Neuron (in vitro differentiated cells): ENCODE measurements around the gene EPB41L4B.

ENCODE experiments used
- H2AFZ ChIP-seq: one replicate; pipeline ENCODE4 v1.6.1; 2013; ENCODE audit warnings: low read depth, mild to moderate bottlenecking, inconsistent platforms, low read length, moderate library complexity
- H3K27me3 ChIP-seq: one replicate; pipeline ENCODE4 v1.6.1; 2013; ENCODE audit warnings: low read length; ENCODE audit not compliant: insufficient read depth
- H3K36me3 ChIP-seq: one replicate; pipeline ENCODE4 v1.6.1; 2013; ENCODE audit warnings: low read length; ENCODE audit not compliant: insufficient read depth
- H3K4me1 ChIP-seq: one replicate; pipeline ENCODE4 v1.6.1; 2013; ENCODE audit warnings: low read length; ENCODE audit not compliant: insufficient read depth
- H3K4me3 ChIP-seq: 2 replicates; pipeline ENCODE4 v1.5.1; 2013; ENCODE audit warnings: mild to moderate bottlenecking, low read length, moderate library complexity
- H3K9me3 ChIP-seq: one replicate; pipeline ENCODE4 v1.6.1; 2013; ENCODE audit warnings: low read length

EPB41L4B gene

DNA sequence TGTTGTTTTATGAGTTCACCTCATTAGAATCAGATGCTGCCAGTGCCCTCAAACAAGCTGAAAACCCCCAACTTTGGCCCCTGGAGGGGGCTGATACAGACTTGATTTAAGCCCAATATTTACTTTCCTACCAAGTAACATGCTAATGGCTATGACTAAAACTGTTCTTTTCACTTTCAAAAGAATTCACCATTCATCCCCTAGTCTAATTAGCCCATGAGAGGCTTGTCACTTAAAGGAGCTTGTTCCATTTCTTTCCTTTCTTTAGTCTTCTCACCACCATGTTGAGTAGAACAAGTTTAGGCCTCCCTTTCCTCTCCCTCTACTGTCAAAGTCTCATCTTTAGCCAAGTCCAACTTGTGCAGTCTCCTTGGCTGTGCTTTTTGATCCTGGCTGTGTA, 50.4 kb downstream of the EPB41L4B start:
- Histone ChIP-seq H3K4me3 (no peak overlapping the region), H2AFZ (no peak overlapping the region), H3K27me3 (no peaks in the 10 kb centered on the region), H3K4me1 (peaks cover 11% of the 10 kb centered on the region), H3K36me3 (no peaks in the 10 kb centered on the region), H3K9me3 (no peaks in the 10 kb centered on the region)

DNA sequence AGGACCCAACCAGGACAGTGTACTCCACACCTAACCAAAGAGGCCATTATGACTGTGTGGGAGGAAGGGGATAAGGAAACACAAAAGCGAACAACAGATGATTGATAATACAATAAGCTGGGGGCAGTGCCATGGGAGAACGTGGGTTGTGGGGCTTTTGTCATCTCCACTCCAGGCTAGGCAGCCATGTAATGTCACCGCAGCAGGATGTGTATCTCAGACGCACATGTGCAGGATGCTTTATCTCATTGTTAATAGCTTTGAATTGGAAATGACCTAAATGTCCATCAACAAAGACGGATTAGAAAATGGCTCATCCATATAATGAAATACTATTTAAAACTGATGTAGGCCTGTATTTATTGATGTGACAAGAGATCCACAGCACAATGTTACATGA, 51.0 kb downstream of the EPB41L4B start:
- no peak overlapping the region for H2AFZ ChIP-seq
- no peaks in the 10 kb centered on the region for H3K36me3 ChIP-seq
- no peaks in the 10 kb centered on the region for H3K9me3 ChIP-seq
- H3K4me3 ChIP-seq, result peak overlapping the region; percentile 3
- H3K27me3 ChIP-seq, result no peaks in the 10 kb centered on the region
- H3K4me1 ChIP-seq, result peaks cover 11% of the 10 kb centered on the region

DNA sequence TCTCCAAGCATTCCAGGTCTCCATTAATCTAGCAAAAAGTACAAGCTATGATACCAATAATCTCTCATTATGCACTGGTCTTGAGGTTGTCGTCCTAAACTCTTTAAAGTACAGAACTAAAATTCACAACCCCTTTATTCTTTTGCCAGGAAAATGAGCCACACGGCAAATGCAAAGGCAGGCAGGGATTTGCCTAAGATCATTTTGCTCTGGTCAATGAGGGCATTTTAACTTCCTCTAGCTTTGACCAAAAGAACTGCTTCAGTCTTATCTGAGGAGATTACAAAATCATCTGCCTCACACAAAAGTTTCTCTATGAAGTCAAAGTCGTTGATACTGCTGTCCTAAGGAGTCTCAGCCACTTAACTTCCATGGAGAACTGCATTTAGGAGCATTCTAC, 51.8 kb downstream of the EPB41L4B start:
- peaks cover 11% of the 10 kb centered on the region for H3K4me1 ChIP-seq
- H2AFZ ChIP-seq, result no peak overlapping the region
- H3K36me3 ChIP-seq, result no peaks in the 10 kb centered on the region
- no peaks in the 10 kb centered on the region for H3K27me3 ChIP-seq
- H3K4me3 ChIP-seq, result no peak overlapping the region
- H3K9me3 ChIP-seq, result no peaks in the 10 kb centered on the region

GRCh38 chr9:109267555-109267954, 53.3 kb downstream of the EPB41L4B start:
- Histone ChIP-seq H3K9me3 (no peaks in the 10 kb centered on the region), H2AFZ (no peak overlapping the region), H3K36me3 (no peaks in the 10 kb centered on the region), H3K27me3 (no peaks in the 10 kb centered on the region), H3K4me3 (no peak overlapping the region), H3K4me1 (peaks cover 11% of the 10 kb centered on the region)

DNA sequence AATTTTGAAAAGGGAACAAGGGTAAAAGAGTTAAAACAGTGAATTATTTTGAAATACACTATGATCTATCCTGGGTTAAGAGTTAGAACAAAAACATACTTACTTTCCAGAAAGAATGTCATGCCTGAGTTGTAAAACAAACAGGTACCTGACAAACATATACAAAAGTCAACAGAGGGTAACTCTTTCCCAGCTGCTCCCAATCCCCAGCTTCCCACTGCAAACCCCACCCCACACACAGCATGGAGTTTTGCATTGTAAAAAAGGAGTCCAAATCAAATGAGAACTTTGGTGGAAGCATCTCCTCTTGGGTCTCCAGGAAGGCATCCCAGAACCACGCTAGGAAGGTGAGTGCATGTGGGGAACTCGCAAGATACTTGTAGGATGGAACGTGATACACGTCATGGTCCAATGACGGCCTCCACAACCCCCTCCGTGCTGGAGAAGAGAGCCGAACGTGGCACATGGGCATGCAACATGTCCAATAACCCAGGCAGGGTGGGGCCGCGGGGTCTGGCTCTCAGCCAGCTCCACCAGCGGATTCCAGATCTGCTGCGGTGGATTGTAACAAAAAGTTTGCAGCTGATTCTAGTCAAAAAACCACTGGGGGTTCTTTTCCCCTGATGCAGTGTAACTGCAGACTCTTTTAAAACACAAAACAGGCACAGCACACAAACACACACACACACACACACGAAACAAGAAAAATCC, 55.8 kb downstream of the EPB41L4B start:
- Histone ChIP-seq H3K36me3 (no peaks in the 10 kb centered on the region), H3K4me1 (peaks cover 9% of the 10 kb centered on the region), H2AFZ (no peak overlapping the region), H3K9me3 (no peaks in the 10 kb centered on the region), H3K4me3 (no peak overlapping the region), H3K27me3 (no peaks in the 10 kb centered on the region)

GRCh38 chr9:109263358-109263757, 57.5 kb downstream of the EPB41L4B start:
- H3K4me3 ChIP-seq, result no peak overlapping the region

GRCh38 chr9:109258481-109259302, 62.2 kb downstream of the EPB41L4B start:
- H3K4me3 ChIP-seq, result no peak overlapping the region

More at GRCh38 chr9:109263358-109263757, 57.5 kb downstream of the EPB41L4B start:
- H3K36me3 ChIP-seq, result no peaks in the 10 kb centered on the region
- no peaks in the 10 kb centered on the region for H3K27me3 ChIP-seq
- H3K4me1 ChIP-seq, result peaks cover 7% of the 10 kb centered on the region
- H3K9me3 ChIP-seq, result no peaks in the 10 kb centered on the region
- H2AFZ ChIP-seq, result no peak overlapping the region

DNA sequence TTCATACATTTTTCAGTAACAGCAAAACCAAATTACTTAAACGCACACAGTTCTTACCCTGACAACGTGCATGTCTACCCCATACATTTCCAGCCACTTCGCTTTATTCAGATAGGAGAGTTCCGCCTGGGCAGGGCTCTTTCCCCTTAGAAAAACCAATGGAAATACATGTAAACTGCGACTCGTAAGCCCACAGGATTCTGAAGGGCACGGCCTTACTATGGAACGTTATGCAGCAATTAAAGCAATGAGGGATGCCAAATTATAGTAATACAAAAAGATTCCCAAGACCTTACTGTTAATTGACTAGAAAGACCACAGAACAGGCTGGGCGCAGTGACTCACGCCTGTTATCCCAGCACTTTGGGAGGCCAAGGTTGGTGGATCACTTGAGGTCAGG, 64.5 kb downstream of the EPB41L4B start:
- H3K36me3 ChIP-seq, result no peaks in the 10 kb centered on the region

More at GRCh38 chr9:109258481-109259302, 62.2 kb downstream of the EPB41L4B start:
- no peaks in the 10 kb centered on the region for H3K36me3 ChIP-seq
- no peaks in the 10 kb centered on the region for H3K9me3 ChIP-seq
- H3K27me3 ChIP-seq, result no peaks in the 10 kb centered on the region
- H2AFZ ChIP-seq, result no peak overlapping the region
- H3K4me1 ChIP-seq, result peaks cover 10% of the 10 kb centered on the region

DNA sequence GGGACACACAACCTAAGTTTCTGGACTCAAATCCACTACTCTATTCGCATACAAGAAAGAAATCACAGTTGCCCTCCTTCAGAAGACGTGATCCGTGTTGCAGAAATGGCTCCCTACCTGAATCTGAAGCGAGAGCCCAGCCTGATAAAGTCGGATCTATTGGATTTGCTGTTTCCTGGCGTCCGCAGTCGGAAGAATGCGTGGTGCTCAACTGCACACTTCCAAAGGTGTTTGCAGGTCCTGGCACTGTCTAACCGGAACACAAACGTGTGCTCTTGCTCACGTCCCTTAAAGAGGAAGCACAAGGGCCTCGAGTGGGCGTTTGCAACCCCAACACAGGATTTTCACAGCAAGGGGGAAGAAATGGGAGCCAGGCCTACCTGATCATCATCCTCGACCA, 65.5 kb downstream of the EPB41L4B start:
- Histone ChIP-seq H3K36me3 (no peaks in the 10 kb centered on the region), H3K4me1 (peaks cover 10% of the 10 kb centered on the region), H3K4me3 (no peak overlapping the region), H3K27me3 (no peaks in the 10 kb centered on the region), H3K9me3 (no peaks in the 10 kb centered on the region), H2AFZ (no peak overlapping the region)

More for the DNA sequence above, 64.5 kb downstream of the EPB41L4B start:
- Histone ChIP-seq H3K4me1 (peaks cover 10% of the 10 kb centered on the region), H3K27me3 (no peaks in the 10 kb centered on the region), H2AFZ (no peak overlapping the region), H3K4me3 (no peak overlapping the region), H3K9me3 (no peaks in the 10 kb centered on the region)

DNA sequence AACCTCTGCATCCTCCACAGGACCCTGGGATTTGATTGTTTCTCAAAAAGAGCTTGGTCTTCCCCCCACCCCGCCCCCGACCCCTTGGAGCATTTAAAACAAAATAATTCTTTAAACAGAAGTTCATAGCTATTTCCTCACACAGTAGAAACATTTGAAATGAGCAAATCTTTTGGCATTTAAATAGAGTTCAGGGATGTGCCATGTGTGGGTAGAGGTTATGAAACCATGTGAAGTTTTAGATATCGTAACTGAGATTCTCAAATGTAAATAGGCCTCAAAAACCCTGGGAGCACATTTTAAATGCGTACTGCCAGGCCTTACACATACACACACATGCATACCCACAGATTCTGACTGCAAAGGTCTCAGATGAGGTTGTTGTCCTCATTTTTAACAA, 66.5 kb downstream of the EPB41L4B start:
- Histone ChIP-seq H2AFZ (no peak overlapping the region), H3K4me3 (no peak overlapping the region), H3K4me1 (peaks cover 10% of the 10 kb centered on the region)

GRCh38 chr9:109253637-109254284, 67.1 kb downstream of the EPB41L4B start:
- Histone ChIP-seq H3K9me3 (no peaks in the 10 kb centered on the region), H2AFZ (no peak overlapping the region), H3K27me3 (no peaks in the 10 kb centered on the region), H3K4me1 (peaks cover 7% of the 10 kb centered on the region), H3K4me3 (no peak overlapping the region), H3K36me3 (no peaks in the 10 kb centered on the region)

More for the DNA sequence above, 66.5 kb downstream of the EPB41L4B start:
- Histone ChIP-seq H3K9me3 (no peaks in the 10 kb centered on the region), H3K27me3 (no peaks in the 10 kb centered on the region), H3K36me3 (no peaks in the 10 kb centered on the region)

DNA sequence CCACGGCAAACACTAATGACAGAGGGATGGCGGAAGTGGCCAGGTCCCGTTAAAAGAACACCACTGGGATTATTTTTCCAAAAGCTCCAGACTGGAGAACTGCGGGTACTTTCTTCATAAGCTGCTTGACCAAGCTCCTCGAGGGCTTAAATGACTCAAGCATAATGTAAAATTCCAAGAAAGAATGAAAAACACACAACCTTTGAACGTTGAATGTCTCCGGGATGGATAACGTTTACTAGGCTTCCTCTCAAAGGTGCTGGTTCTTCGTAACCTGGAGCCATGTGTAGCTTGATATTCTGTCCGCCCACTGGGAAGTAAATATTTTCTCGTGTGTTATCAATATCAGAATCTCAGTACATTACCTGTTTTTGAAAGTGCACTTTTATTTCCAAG, 67.6 kb downstream of the EPB41L4B start:
- no peaks in the 10 kb centered on the region for H3K9me3 ChIP-seq
- H3K36me3 ChIP-seq, result no peaks in the 10 kb centered on the region
- no peak overlapping the region for H3K4me3 ChIP-seq
- peaks cover 3% of the 10 kb centered on the region for H3K4me1 ChIP-seq
- H2AFZ ChIP-seq, result no peak overlapping the region
- H3K27me3 ChIP-seq, result no peaks in the 10 kb centered on the region

- H2AFZ ChIP-seq, result no peak overlapping the region
- H3K27me3 ChIP-seq, result no peaks in the 10 kb centered on the region
- H3K4me3 ChIP-seq, result no peak overlapping the region
- no peaks in the 10 kb centered on the region for H3K36me3 ChIP-seq
- H3K4me1 ChIP-seq, result peaks cover 3% of the 10 kb centered on the region
- H3K9me3 ChIP-seq, result no peaks in the 10 kb centered on the region
Measured at GRCh38 chr9:109252291-109252690, 68.6 kb downstream of the EPB41L4B start.
